KOPT-K1 (cell line): ENCODE results near the gene ADAM10.

Experiments
- H3K27ac ChIP-seq: fragments of 200-600 bp; sonication (generic); 2 replicates; pipeline ENCODE4 v1.5.1; 2016; ENCODE audit warnings: antibody characterized with exemption, mild to moderate bottlenecking, low read depth, low read length; ENCODE audit not compliant: poor library complexity, severe bottlenecking
- H3K36me3 ChIP-seq: fragments of 200-600 bp; sonication (generic); 2 replicates; pipeline ENCODE4 v1.5.1; 2017; ENCODE audit warnings: antibody characterized with exemption, mild to moderate bottlenecking, low read length, moderate library complexity; ENCODE audit not compliant: insufficient read depth
- H3K9me3 ChIP-seq: fragments of 200-600 bp; sonication (generic); 2 replicates; pipeline ENCODE4 v1.5.1; 2017; ENCODE audit warnings: antibody characterized with exemption, low read length, mild to moderate bottlenecking; ENCODE audit not compliant: insufficient read depth, poor library complexity, severe bottlenecking

ADAM10 gene

GRCh38 chr15:58584789-58585461 lies 164.6 kb downstream of the ADAM10 start:
- Histone ChIP-seq H3K27ac (peak overlapping the region; percentile 48), H3K9me3 (peaks cover 5% of the 10 kb centered on the region), H3K36me3 (no peaks in the 10 kb centered on the region)

- Histone ChIP-seq H3K27ac (no peak overlapping the region), H3K36me3 (no peaks in the 10 kb centered on the region), H3K9me3 (peaks cover 5% of the 10 kb centered on the region)
Observed at GRCh38 chr15:58583171-58583908, 166.2 kb downstream of the ADAM10 start.

- Histone ChIP-seq H3K9me3 (peaks cover 5% of the 10 kb centered on the region), H3K27ac (no peak overlapping the region), H3K36me3 (no peaks in the 10 kb centered on the region)
Observed at GRCh38 chr15:58582160-58582559, 167.3 kb downstream of the ADAM10 start.

- H3K9me3 ChIP-seq, result no peaks in the 10 kb centered on the region
Observed at GRCh38 chr15:58576657-58577056, 172.8 kb downstream of the ADAM10 start.

DNA sequence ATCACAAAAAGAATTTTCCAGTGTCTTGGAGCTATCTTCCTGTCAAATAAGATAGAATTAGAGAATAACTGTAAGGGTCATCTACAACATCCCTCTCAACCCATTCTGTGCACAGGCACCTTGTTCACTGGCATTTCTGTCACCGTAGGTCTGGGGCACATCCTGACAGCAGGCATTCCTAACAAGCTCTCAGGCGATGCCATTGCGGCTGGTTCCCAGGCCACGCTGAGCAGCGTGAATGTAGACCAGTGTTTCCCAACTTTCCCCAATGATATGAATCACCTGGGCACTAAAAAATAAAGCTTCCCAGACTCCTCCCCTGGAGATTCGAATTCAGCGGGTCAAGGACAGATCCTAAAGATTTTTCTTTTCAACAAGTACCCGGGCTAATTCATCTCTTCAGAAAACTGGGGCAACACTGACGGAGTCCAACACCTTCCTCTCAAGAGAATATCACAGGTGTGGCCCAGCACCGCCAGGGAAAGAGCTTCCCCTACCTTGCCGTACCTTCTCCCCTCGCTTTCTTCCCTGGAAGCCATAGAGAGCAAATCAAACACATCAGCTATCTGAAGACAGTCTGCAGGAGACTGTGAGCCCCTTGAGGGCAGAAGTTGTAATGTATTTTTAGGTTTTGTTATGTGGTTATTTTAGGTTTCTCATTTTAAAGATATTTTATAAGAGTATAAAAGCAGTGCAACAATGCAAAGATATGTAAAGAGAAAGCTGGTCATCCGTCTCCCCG lies 174.3 kb downstream of the ADAM10 start:
- Histone ChIP-seq H3K27ac (peak overlapping the region; percentile 27), H3K36me3 (no peaks in the 10 kb centered on the region), H3K9me3 (no peaks in the 10 kb centered on the region)

More at GRCh38 chr15:58576657-58577056, 172.8 kb downstream of the ADAM10 start:
- H3K36me3 ChIP-seq, result no peaks in the 10 kb centered on the region
- no peak overlapping the region for H3K27ac ChIP-seq

DNA sequence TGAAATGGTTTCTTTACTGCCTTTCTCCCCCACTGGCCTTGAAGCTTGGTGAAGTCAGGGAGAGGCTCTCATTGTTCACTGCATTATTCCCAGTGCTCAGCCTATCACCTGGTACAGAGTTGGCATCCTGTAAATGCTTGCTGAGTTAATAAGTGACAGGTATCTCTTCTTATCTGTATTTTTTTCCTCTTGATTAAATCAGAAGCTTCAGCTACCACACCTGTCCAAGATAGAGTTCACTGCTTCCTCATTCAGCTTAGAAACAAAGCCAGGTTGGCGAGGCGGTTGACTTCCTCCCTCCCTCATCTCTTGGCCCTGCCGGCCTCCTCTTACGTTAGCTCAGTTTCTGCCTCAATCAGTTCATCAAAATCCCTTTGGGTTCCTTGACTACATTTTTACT lies 174.9 kb downstream of the ADAM10 start:
- Histone ChIP-seq H3K36me3 (no peaks in the 10 kb centered on the region), H3K27ac (peak overlapping the region; percentile 27), H3K9me3 (peaks cover under 1% of the 10 kb centered on the region)

- Histone ChIP-seq H3K9me3 (peaks cover 4% of the 10 kb centered on the region), H3K27ac (no peak overlapping the region), H3K36me3 (no peaks in the 10 kb centered on the region)
Observed at GRCh38 chr15:58573270-58573669, 176.2 kb downstream of the ADAM10 start.

- Histone ChIP-seq H3K36me3 (no peaks in the 10 kb centered on the region), H3K27ac (no peak overlapping the region), H3K9me3 (peaks cover 4% of the 10 kb centered on the region)
Observed at GRCh38 chr15:58572521-58572920, 177.0 kb downstream of the ADAM10 start.

DNA sequence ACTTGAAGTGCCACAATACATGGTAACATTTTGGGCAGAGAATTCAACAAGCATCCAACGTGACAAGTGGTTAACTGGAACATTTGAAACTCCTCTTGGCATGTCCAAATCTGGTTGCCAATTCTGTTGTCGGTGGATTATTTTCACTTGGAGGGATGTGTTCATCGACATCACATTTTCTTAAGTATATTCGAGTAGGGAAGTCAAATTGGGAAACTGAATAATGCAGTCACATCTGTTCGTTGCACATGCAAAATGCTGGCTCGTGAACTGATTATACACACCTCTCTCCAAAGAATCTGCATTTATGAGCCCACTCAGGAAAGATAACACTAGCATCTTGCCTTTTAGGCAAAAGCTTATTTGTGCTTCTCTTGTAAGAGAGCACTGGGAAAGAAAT lies 178.0 kb downstream of the ADAM10 start:
- H3K27ac ChIP-seq, result no peak overlapping the region

DNA sequence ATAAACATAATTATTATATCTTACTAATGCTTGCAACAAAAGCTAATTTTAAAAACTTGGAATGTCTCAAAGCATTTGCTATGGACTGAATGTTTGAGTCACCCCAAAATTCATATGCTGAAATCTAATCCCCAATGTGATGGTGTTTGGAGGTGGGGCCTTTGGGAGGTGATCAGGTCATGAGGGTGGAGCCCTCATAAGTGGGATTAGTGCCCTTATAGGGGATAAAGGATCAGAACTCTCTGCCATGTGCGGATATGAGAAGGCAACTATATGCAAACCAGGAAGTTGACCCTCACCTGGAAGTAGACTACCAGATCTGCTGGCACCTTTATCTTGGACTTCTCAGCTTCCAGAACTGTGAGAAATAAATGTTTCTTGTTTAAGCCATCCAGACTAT lies 180.1 kb downstream of the ADAM10 start:
- H3K27ac ChIP-seq, result no peak overlapping the region
- peaks cover 4% of the 10 kb centered on the region for H3K9me3 ChIP-seq
- no peaks in the 10 kb centered on the region for H3K36me3 ChIP-seq

More for the DNA sequence above, 178.0 kb downstream of the ADAM10 start:
- H3K36me3 ChIP-seq, result no peaks in the 10 kb centered on the region
- H3K9me3 ChIP-seq, result peaks cover 4% of the 10 kb centered on the region

DNA sequence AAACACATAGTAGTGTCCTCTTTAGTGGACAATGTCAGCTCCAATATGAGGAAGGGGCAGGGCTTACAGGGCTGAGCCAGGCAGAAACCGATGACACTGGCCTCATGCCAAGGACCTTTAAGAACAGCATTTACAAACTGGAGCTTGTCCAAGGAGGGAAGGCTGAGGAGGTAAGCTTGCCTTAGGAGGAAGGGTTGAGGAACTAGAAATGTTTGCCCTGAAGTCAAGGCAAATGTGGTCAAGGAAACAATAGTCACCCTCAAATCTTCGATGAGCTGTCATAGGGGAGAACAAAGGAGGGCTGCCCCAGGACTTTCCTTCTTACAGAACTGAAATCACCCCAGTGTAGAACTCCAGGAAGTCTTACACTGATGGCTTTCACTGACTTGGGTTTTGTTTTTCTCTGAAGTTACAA lies 181.3 kb downstream of the ADAM10 start:
- Histone ChIP-seq H3K9me3 (peaks cover 4% of the 10 kb centered on the region), H3K36me3 (no peaks in the 10 kb centered on the region), H3K27ac (no peak overlapping the region)

DNA sequence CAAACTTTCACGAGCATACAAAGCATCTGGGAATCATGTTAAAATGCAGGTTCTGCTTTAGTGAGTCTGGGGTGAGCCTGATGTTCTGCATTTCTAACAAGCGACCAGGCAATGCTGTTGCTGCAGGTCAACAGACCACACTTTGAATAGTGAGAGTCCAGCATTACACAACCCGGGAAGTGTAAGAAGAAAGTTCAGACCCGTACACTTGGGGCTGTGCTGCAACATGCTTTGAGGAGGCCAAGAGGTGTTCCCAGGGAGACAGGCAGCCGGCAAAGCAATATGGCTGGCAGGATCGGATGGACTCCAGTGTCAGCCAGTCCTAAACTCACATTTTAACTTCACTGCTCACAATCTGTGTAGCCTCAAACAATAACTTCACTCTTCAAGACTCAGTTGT lies 183.5 kb downstream of the ADAM10 start:
- no peaks in the 10 kb centered on the region for H3K36me3 ChIP-seq
- no peak overlapping the region for H3K27ac ChIP-seq
- peaks cover 4% of the 10 kb centered on the region for H3K9me3 ChIP-seq

- Histone ChIP-seq H3K9me3 (peaks cover 4% of the 10 kb centered on the region), H3K36me3 (no peaks in the 10 kb centered on the region), H3K27ac (no peak overlapping the region)
Observed at GRCh38 chr15:58565619-58566018, 183.9 kb downstream of the ADAM10 start.

DNA sequence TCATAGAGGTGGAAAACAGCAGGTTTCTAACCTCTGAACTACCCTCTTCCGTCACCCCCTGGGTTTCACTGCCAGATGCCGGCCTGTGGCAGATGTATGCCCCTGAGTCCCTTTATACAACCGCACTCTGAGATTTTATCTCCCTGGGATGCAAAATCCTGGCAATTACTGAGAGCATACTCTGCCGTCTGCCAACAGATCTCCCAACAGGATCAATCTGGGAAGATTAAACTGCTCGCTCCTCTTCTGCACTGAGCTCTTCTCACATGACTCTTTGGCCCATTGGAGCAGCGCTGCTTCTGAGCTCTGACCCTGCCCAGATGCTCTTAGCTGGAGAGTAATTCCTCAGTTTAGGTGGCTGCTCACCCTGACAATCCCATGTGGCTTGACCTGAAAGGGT lies 184.5 kb downstream of the ADAM10 start:
- no peaks in the 10 kb centered on the region for H3K36me3 ChIP-seq
- peaks cover 4% of the 10 kb centered on the region for H3K9me3 ChIP-seq
- no peak overlapping the region for H3K27ac ChIP-seq

DNA sequence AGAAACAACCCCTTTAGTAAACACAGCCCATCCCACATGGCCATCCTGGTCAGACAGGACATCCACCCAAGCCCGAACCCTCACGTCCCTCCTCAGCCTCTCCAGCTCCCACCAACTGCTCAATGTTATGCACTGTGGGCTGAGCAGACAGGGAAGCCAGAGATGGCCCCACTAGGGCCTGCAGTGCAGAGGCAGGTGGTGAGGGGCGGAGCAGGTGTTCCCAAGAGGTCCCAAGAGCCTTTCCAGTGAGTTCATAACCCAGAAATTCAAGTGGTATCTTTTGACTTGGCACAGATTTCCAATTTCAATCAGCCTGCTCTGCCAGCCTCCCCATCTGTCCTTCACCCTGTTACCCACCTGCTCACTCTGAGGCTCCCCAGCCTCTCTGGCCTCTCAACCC lies 187.4 kb downstream of the ADAM10 start:
- Histone ChIP-seq H3K36me3 (no peaks in the 10 kb centered on the region), H3K9me3 (no peaks in the 10 kb centered on the region), H3K27ac (no peak overlapping the region)
